BJ (cell line): ENCODE measurements around the gene UGCG. TPM values are rescaled to one million over a fixed set of nuclear protein-coding genes. Genes with fewer than 3 reads are reported as not detected.

Experiments
- CTCF ChIA-PET: fragments of 350-600 bp; formaldehyde crosslinking; extraction: SDS; loops from one replicate; lab custom pipeline; 2021; ENCODE audit warnings: antibody characterized with exemption, inconsistent platforms; lab: Yijun Ruan, JAX
- POLR2A ChIA-PET: fragments of 300-600 bp; sonication (Branson Sonifier 250); formaldehyde crosslinking; extraction: SDS; loops from one replicate; lab custom pipeline; 2021; ENCODE audit warnings: antibody characterized with exemption; lab: Charles Lee
- DNase-seq: peaks from one replicate; pipeline ENCODE4 v3.0.0-alpha.2; 2011; ENCODE audit warnings: low read depth
- H3K27me3 ChIP-seq: 2 replicates; pipeline ENCODE4 v1.6.0; 2011; ENCODE audit warnings: low read length; ENCODE audit not compliant: control insufficient read depth, insufficient read depth
- H3K36me3 ChIP-seq: 2 replicates; pipeline ENCODE4 v1.5.1; 2011; ENCODE audit warnings: low read length; ENCODE audit not compliant: control insufficient read depth, insufficient read depth
- H3K4me3 ChIP-seq: 2 replicates; pipeline ENCODE4 v1.5.1; 2011; ENCODE audit warnings: low read depth, mild to moderate bottlenecking, control low read depth, low read length
- polyA plus RNA-seq: library from polyadenylated mRNA; depleted of rRNA; stranded (reverse); fragments of >200 nt; gene quantifications from 2 replicates; pipeline ENCODE4 v1.2.3, GENCODE V29; 2011
- TF ChIP-seq, protein P1 (sequence below): IDR thresholded peaks from 2 replicates; pipeline ENCODE4 v1.5.1; 2011; ENCODE audit warnings: low read depth, mild to moderate bottlenecking, control low read depth, inconsistent platforms, low read length, moderate library complexity; ENCODE audit not compliant: insufficient read depth

UGCG gene
- polyA plus RNA-seq, 1 experiment, result 34.3 TPM

- POLR2A ChIA-PET, result no interaction called here
- CTCF ChIA-PET, result interaction anchor here (0.6 to 1.4 kb wide), 2 partner anchors 8 to 37 kb away, joined by 3 to 4 read pairs; no protein-coding TSS in a partner anchor
- H3K4me3 ChIP-seq, result no peak overlapping the region
These were observed 79.1 kb downstream of the UGCG start for GRCh38 chr9:111975709-111976108.

DNA sequence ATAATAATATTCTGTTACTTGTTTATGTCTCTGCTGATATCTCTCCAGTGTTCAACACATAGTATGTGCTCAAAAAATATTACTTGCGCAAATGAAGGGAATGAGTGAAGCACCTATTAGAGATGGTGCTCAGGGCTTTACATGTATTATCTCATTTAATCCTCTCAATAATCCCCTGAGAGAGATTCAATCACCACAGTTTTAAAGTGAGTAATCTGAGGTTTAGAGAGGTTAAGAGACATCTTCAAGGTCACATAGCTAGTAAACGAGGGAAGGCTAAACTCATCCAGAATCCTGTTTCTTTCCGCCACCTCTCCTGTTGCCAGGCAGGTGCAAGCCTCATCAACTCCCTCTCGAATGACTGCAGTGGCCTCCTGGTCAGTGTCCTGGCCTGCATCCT is 82.0 kb downstream of the UGCG start:
- TF ChIP-seq, protein P1, sequence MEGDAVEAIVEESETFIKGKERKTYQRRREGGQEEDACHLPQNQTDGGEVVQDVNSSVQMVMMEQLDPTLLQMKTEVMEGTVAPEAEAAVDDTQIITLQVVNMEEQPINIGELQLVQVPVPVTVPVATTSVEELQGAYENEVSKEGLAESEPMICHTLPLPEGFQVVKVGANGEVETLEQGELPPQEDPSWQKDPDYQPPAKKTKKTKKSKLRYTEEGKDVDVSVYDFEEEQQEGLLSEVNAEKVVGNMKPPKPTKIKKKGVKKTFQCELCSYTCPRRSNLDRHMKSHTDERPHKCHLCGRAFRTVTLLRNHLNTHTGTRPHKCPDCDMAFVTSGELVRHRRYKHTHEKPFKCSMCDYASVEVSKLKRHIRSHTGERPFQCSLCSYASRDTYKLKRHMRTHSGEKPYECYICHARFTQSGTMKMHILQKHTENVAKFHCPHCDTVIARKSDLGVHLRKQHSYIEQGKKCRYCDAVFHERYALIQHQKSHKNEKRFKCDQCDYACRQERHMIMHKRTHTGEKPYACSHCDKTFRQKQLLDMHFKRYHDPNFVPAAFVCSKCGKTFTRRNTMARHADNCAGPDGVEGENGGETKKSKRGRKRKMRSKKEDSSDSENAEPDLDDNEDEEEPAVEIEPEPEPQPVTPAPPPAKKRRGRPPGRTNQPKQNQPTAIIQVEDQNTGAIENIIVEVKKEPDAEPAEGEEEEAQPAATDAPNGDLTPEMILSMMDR, result no peak
- Histone ChIP-seq H3K36me3 (no peaks in the 10 kb centered on the region), H3K27me3 (no peaks in the 10 kb centered on the region), H3K4me3 (no peak overlapping the region)
- DNase-seq, result no peak
- POLR2A ChIA-PET, result no interaction called here
- CTCF ChIA-PET, result no interaction called here

More at GRCh38 chr9:111975709-111976108, 79.1 kb downstream of the UGCG start:
- H3K36me3 ChIP-seq, result no peaks in the 10 kb centered on the region
- TF ChIP-seq, protein P1, result no peak
- no peak for DNase-seq
- no peaks in the 10 kb centered on the region for H3K27me3 ChIP-seq

DNA sequence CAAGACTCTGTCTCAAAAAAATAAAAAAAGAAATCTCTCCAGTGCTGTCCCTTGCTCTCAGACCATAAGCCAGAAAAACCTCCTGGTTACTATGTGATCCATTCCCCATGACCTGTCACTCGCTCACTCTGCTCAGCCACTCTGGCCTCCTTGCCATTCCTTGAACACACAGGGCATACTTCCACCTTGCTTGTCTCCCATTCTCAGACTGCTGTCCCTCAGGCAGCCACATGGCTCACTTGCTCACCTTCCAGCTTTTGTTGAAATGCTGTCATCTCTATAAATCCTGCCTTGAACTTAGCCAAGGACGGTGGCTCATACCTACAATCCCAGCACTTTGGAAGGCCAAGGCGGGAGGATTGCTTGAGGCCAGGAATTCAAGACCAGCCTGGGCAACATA is 82.9 kb downstream of the UGCG start:
- DNase-seq, result no peak
- ChIA-PET POLR2A (no interaction called here), CTCF (interaction anchor here (0.8 kb wide), 1 partner anchor 9 kb away, joined by 4 read pairs; no protein-coding TSS in a partner anchor)

DNA sequence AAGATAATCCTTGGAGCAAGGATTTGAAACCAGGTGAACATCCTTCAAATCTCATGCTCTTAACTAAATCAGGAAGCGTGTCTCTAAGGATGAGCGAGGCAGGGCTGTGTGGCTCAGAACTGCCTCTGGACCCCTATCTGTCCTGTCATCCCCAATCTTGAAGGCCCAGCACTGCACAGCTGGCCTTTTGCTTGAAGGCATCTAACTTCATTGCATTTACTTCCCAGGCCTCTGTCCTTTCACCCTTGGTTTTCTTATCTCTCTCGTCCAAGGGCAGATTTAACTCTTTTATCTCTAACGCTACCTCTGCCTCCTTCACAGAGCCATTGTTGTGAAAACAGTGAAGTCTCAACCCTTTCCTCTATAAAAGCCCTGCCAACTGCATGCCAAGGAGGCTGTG is 83.8 kb downstream of the UGCG start:
- DNase-seq, result no peak
- Histone ChIP-seq H3K4me3 (no peak overlapping the region), H3K36me3 (no peaks in the 10 kb centered on the region), H3K27me3 (no peaks in the 10 kb centered on the region)
- POLR2A ChIA-PET, result no interaction called here
- TF ChIP-seq, protein P1, result no peak
- CTCF ChIA-PET, result no interaction called here

More for the DNA sequence above, 82.9 kb downstream of the UGCG start:
- Histone ChIP-seq H3K36me3 (no peaks in the 10 kb centered on the region), H3K4me3 (no peak overlapping the region), H3K27me3 (no peaks in the 10 kb centered on the region)
- TF ChIP-seq, protein P1, result no peak

- H3K27me3 ChIP-seq, result no peaks in the 10 kb centered on the region
- no peak overlapping the region for H3K4me3 ChIP-seq
- DNase-seq, result no peak
- CTCF ChIA-PET, result interaction anchor here (1.0 kb wide), 1 partner anchor 10 kb away, joined by 3 read pairs; no protein-coding TSS in a partner anchor
- POLR2A ChIA-PET, result interaction anchor here (0.7 kb wide), 1 partner anchor 86 kb away, joined by 3 read pairs; no protein-coding TSS in a partner anchor
- H3K36me3 ChIP-seq, result no peaks in the 10 kb centered on the region
- TF ChIP-seq, protein P1, result no peak
These were observed 86.9 kb downstream of the UGCG start for GRCh38 chr9:111983484-111983908.
